Activated CD4-positive, alpha-beta T cell treated with anti-CD3 and anti-CD28 coated beads, Interleukin-2, amount 10 ng/mL, durations not matched to agents 24 days and 14 days (primary cell): ENCODE results near the gene OR9K2. TPM values are rescaled to one million over a fixed set of nuclear protein-coding genes. Genes with fewer than 3 reads are reported as not detected.

Experiments used
- total RNA-seq: library from RNA; stranded (reverse); gene quantifications from 2 replicates; pipeline ENCODE4 v1.2.3, GENCODE V29; 2022

Gene OR9K2
- total RNA-seq, 1 donor from 2014 or later, result not detected

Other genes starting within 250 kb of the OR9K2 start
- gene TESPA1, start 141.6 kb upstream of the OR9K2 start, total RNA-seq, result 164 and 168 TPM in 2 replicates
- gene NEUROD4, start 106.4 kb upstream of the OR9K2 start, total RNA-seq, result not detected in 2 replicates
- not detected in 2 replicates for gene OR10A7, start 94.6 kb downstream of the OR9K2 start, total RNA-seq
- not detected in 2 replicates for gene OR6C74, start 118.2 kb downstream of the OR9K2 start, total RNA-seq
- not detected in 2 replicates for gene OR6C6, start 170.2 kb downstream of the OR9K2 start, total RNA-seq
- not detected in 2 replicates for gene OR6C1, start 187.9 kb downstream of the OR9K2 start, total RNA-seq
- not detected in 2 replicates for gene OR6C3, start 204.3 kb downstream of the OR9K2 start, total RNA-seq
- not detected in 2 replicates for gene OR6C75, start 236.6 kb downstream of the OR9K2 start, total RNA-seq